Left renal cortex interstitium (tissue), 4 donors: ENCODE data around the gene MED16. TPM values are rescaled to one million over a fixed set of nuclear protein-coding genes. Genes with fewer than 3 reads are reported as not detected.
"Not testable (repeated sequence)": the region's sequence is repeated elsewhere in the genome, so short reads cannot be mapped to it uniquely, and the experiment has no call there.

ENCODE experiments used
- DNase-seq, 4 donors: peaks; one replicate each; pipeline ENCODE4 v3.0.0-alpha.2; 2013; ENCODE audit warnings: low read depth in 4 of 4, low spot score in 2 of 4, missing footprints in 1 of 4
- polyA plus RNA-seq, 4 donors: library from polyadenylated mRNA; unstranded; fragments of 120-200 nt; gene quantifications; one replicate each; pipeline ENCODE4 v1.2.1, GENCODE V29; 2013; ENCODE audit not compliant: insufficient read length in 4 of 4

Gene MED16
- polyA plus RNA-seq, 4 donors = 44.5 to 90.9 (median 64.0) TPM

- not testable (repeated sequence) for DNase-seq
Measured at GRCh38 chr19:891421-892200, 1.4 kb downstream of the MED16 start.

- DNase-seq = no peak
Measured at GRCh38 chr19:890831-891230, 2.2 kb downstream of the MED16 start.

- no peak for DNase-seq
Measured at GRCh38 chr19:889662-890295, 3.2 kb downstream of the MED16 start.

GRCh38 chr19:888581-889385 lies 4.2 kb downstream of the MED16 start:
- no peak for DNase-seq

DNA sequence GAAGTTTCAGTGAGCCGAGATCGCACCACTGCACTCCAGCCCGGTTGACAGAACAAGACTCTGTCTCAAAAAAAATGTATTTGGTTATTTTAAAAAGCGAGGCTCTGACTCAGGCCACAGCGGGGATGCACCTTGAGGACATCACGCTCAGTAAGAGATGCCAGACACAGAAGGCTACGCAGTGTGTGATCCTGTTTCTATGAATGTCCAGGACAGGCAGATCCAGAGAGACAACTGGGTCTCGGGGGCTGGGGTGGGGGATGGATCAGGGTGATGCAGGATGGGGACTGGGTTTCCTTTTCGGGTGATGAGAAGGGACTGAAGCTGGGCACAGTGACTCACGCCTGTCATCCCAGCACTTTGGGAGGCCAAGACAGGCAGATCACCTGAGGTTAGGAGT lies 5.4 kb downstream of the MED16 start:
- DNase-seq = no peak

DNA sequence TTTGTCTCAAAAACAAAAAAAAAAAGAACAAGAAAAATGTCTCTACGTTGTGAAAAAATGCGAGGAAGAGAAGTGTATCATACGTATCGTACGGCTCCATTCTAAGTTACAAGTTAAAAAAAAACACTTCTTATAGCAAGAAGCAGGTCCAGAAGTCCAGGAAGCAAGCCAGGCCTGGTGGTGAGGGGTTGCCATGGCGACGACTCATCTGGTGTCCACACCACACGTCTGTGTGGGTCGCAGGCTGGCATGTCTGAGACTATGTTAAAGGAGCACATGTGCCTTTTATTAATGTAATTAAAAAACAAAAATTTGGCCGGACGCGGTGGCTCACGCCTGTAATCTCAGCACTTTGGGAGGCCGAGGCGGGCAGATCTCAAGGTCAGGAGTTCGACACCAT lies 5.9 kb downstream of the MED16 start:
- DNase-seq = no peak

DNA sequence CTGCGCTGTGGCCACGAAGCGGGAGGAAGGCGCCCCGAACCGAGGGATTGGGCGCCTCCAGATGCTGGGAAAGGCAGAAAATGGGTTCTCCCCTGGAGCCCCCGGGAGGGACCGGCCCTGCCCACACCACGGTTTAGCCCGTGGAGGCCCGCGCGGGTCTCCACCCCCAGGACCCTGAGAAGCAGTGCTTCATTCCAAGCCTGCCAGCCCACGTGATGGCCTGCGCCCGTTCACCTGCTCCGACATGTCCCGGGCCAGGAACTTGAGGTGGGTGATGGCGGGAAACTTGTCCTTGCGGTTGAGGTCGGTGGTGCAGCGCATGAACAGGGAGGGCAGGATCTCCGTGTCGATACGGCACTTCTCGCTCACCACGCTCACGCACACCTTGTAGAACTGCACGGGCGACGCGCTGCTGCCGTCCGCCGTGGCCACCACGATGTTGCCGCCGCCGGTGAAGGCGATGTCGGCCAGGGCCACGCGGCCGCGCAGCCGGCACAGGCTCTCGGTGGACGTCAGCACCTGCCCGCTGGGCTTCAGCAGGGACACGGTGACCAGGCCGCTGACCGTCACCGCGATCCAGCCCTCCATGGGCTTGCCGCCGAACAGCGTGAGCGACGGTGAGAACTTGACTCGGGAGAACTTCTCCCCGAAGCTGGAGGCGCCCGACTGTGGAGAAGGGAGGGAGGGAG lies 7.3 kb downstream of the MED16 start:
- no peak for DNase-seq

GRCh38 chr19:884420-885211 lies 8.4 kb downstream of the MED16 start:
- no peak for DNase-seq

DNA sequence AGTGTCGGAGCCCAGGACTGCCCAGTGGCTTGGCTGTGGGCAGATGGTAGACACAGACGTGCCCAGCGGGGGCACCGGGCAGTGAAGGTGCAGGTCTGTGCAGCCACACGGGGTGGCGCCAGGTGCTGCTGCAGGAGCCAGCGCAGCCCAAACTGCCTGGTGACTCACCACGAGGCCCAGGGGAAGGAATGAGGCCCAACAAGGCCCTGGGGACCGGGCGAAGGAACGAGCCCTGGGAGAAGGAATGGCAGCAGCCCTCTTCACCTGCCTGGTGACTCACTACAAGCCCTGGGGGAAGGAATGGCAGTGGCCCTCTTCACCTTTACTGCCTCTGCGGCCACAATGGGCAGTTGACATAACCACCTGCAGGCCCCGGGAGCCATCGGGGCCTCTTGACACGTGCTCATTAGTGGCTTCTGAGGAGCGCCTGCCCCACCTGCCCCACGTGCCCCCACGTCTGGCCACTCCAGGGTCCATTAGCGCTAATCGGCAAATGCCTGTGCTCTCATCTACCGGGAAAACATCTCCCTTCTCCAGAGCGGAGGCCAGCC lies 9.3 kb downstream of the MED16 start:
- no peak for DNase-seq

DNA sequence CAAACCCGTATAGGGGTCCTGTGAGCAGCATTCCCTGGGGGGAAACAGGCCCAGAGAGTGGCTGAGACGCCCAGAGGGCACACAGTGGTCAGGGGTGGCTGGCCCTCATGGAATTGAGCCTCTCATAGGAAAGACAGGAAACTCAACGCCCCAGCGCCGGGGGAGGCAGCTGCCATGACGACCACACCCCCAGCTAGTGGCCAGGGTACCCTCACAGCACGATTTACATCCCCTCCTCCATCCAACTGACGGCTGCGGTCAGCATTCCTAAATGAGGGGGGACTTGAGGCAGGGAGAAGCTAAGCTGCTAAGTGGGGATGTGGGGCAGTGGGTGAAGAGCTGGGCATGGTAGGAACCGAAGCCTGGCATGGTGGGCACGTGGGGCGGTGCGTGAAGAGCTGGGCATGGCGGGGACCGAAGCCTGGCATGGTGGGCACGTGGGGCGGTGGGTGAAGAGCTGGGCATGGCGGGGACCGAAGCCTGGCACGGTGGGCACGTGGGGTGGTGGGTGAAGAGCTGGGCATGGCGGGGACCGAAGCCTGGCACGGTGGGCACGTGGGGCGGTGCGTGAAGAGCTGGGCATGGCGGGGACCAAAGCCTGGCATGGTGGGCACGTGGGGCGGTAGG lies 10.0 kb downstream of the MED16 start:
- no peak for DNase-seq

- no peak for DNase-seq
Measured at GRCh38 chr19:881385-882071, 11.5 kb downstream of the MED16 start.

DNA sequence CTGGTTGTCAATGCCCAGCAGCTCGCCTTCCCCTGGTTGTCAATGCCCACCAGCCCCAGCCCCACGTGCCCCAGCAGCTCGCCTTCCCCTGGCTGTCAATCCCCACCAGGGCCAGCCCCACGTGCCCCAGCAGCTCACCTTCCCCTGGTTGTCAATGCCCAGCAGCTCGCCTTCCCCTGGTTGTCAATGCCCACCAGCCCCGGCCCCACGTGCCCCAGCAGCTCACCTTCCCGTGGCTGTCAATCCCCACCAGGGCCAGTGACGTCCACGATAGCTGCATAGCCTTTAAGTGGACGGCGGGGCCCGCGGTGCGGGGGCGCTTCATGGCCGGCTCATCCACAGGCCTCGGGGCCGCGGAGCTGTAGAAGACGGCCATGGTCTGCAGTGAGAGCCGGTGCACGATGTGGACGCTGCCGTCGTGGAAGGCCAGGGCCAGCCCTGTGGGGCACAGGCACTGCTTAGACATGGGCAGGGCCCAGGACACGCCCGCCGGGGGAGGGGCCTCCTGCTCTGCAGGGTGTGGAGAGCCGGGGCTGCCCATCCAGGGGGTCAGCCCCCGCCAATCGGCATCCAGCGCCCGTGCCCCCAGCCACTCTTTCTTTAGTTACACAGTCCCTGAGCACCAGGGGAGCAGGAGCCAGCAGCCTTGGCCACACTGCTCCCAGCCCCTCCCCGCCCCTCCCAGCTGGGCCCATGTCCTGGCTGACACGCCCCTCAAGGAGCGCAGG lies 13.1 kb downstream of the MED16 start:
- DNase-seq = no peak

DNA sequence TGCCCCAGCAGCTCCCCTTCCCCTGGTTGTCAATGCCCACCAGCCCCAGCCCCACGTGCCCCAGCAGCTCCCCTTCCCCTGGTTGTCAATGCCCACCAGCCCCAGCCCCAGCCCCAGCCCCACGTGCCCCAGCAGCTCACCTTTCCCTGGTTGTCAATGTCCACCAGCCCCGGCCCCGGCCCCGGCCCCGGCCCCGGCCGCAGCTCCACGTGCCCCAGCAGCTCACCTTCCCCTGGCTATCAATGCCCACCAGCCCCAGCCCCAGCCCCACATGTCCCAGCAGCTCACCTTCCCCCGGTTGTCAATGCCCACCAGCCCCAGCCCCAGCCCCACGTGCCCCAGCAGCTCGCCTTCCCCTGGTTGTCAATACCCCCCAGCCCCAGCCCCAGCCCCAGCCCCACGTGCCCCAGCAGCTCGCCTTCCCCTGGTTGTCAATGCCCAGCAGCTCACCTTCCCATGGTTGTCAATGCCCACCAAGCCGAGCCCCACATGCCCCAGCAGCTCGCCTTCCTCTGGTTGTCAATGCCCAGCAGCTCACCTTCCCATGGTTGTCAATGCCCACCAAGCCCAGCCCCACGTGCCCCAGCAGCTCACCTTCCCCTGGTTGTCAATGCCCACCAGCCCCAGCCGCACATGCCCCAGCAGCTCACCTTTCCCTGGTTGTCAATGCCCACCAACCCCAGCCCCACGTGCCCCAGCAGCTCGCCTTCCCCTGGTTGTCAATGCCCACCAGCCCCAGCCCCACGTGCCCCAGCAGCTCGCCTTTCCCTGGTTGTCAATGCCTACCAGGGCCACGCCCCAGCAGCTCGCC lies 14.0 kb downstream of the MED16 start:
- not testable (repeated sequence) for DNase-seq

GRCh38 chr19:877992-878660 lies 14.9 kb downstream of the MED16 start:
- not testable (repeated sequence) for DNase-seq

GRCh38 chr19:876780-877314 lies 16.1 kb downstream of the MED16 start:
- no peak for DNase-seq

- no peak for DNase-seq
Measured at GRCh38 chr19:876089-876488, 16.9 kb downstream of the MED16 start.
